G401 (cell line): ENCODE measurements around the gene ADD3. TPM values are rescaled to one million over a fixed set of nuclear protein-coding genes. Genes with fewer than 3 reads are reported as not detected.

Experiments used
- DNase-seq: peaks from one replicate; pipeline ENCODE4 v3.0.0-alpha.2; 2015; ENCODE audit warnings: low spot score
- in situ Hi-C: cut with HindIII; loops from 2 replicates; pipeline ENCODE4 v1.10.0; 2016; ENCODE audit warnings: low sequenced_read_pairs, mixed read lengths
- total RNA-seq: library from RNA; depleted of rRNA; stranded (reverse); fragments of >200 nt; shearing (Covaris generic); gene quantifications from 2 replicates; pipeline ENCODE4 v1.2.3, GENCODE V29; 2014

The ADD3 gene
- total RNA-seq, 1 experiment from 2014 or later: 69.6 TPM

- no peak for DNase-seq
- in situ Hi-C loops: no loop called here
These were observed 12.2 kb upstream of the ADD3 start for GRCh38 chr10:109995595-109995994.

GRCh38 chr10:109996225-109996624, 11.6 kb upstream of the ADD3 start:
- in situ Hi-C loops: no loop called here
- DNase-seq: no peak

- DNase-seq: no peak
- in situ Hi-C loops: no loop called here
These were observed 11.0 kb upstream of the ADD3 start for GRCh38 chr10:109996766-109997171.

- in situ Hi-C loops: no loop called here
- DNase-seq: no peak
These were observed 10.6 kb upstream of the ADD3 start for GRCh38 chr10:109997233-109997632.

DNA sequence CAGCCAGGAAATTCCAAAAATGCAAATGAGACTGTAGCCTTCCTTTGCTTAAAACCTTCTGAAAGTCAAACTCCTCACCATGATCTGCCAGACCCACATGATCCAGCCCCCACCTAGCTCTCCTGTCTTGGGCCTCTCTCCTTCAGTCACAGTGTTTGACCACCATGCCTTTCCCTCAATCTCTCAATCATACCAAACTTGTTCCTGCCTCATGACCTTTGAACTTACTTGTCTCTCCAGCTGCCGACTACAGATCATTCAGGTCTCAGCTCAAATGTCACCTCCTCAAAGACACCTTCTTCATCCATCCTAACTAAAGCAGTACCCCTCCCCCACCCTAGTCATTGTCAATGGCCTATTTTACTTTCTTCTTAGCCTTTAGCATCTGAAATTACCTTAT, 9.3 kb upstream of the ADD3 start:
- in situ Hi-C loops: no loop called here
- DNase-seq: no peak

DNA sequence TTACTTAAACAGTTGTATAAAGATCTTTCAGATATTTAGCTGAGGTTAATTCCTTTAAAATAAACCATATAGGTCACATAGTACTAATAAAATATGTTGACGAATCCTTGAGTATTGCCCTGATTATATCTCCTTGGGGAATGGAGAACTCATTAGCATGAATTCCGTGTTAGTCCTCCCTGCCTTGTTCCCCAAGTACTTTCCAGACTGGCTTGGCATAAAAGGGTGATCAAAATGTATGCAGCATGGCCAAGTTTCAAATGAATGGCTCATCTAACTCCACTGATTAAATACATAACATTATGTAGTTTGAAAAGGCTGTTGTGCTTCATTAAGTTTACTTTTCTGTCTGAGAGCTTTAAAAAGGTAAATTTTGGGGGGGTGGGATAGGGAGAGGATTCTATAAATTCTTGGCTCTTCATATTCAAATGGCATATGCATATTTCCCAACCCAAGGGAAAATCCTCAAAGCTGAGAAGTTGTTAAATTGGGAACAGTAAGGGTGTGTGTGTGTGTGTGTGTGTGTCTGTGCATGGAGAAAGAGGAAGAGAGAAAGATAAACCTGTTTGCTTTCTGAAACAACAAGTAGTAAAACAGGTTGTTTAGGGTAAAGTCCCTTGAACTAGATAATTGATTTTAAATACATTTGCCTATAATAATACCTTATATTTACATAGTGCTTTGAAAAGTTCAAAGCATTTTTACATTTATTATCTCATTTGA, 4.8 kb upstream of the ADD3 start:
- in situ Hi-C loops: loop anchor here (25.0 kb wide), 1 partner anchor 116 kb away; no protein-coding TSS in a partner anchor
- no peak for DNase-seq

DNA sequence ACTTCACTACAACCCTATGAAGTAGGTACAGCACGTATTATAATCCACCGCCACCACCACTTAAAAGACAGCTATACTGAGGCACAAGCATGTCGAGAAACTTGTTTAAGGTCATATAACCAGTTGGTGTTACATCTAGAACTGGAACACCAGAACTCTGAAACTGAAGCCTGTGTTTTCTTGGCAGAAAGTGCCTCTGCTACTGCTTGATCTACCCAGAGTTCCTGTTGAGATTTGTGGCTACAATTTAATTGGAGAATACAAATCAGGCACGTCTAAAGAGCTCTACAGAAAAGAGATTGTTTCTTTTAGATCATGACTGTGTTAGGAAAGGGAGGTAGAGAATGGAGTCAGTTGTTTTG, 4.3 kb upstream of the ADD3 start:
- DNase-seq: peak; percentile 53
- in situ Hi-C loops: loop anchor here (25.0 kb wide), 1 partner anchor 116 kb away; no protein-coding TSS in a partner anchor

DNA sequence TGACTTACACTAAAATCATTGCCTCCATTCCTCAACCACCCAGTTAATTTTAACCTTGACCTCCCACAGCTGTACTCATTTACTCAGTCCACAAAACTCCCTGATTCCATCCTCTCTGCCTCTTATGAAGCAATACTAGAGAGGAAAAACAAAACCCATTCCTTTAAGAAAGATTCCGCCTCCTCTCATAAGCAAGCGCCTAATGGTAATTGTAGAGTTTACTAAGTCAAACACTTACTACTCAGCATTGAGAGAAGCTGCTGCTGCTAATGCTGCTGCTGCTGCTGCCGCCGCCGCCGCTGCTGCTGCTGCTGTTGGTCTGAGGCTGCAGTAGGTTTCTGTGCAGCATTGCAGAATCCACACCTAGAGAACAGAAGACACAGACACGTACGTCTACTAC, 2.1 kb upstream of the ADD3 start:
- in situ Hi-C loops: loop anchor here (25.0 kb wide), 1 partner anchor 118 kb away; no protein-coding TSS in a partner anchor
- DNase-seq: peak; percentile 66

DNA sequence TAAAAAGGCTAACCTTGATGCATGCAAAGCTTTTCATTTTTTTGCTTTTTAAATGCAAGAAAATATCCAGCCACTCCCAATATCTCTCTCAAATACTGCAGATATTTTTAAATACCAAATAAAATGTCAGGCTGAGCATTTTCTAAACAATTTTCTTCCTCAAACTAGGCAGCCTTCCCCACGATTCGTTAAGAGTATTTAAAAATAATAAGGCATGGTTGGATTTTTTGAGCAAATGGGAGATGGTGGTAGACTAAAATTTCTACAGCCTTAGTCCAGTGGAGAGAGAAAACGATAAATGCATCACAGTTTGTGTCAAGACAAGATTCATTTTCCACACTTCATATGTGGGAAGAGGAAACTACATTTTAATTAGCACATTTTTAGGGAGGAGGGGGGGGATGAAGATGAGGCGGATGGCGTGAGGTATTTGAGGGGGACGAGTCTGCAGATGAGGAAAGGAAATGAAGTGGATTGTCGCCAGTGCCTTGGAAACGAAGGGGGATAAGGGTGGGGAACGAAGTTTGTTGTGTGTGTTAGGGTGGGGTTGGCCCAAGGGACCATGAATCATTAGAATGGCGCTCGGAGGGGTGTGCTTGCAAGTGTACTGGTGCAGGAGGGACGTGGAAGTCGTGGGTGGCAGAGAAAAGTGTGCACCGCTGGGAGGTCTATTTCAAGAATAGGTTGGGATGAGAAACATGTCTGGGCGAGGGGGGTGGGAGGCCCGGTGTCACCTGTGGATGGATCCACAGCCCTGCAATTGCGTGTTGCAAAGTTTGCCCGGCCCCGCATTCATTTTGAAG, 1.2 kb upstream of the ADD3 start:
- DNase-seq: peak; percentile 62
- in situ Hi-C loops: loop anchor here (25.0 kb wide), 1 partner anchor 119 kb away; no protein-coding TSS in a partner anchor

- in situ Hi-C loops: loop anchor here (25.0 kb wide), 1 partner anchor 120 kb away; no protein-coding TSS in a partner anchor
- DNase-seq: no peak
These were observed 553 bp upstream of the ADD3 start for GRCh38 chr10:110007161-110007700.

- peak; percentile 74 for DNase-seq
- in situ Hi-C loops: loop anchor here (25.0 kb wide), 1 partner anchor 121 kb away; no protein-coding TSS in a partner anchor
These were observed 945 bp downstream of the ADD3 start for GRCh38 chr10:110008518-110009339.

GRCh38 chr10:110009736-110010475, 2.1 kb downstream of the ADD3 start:
- DNase-seq: no peak
- in situ Hi-C loops: loop anchor here (25.0 kb wide), 1 partner anchor 123 kb away; no protein-coding TSS in a partner anchor

DNA sequence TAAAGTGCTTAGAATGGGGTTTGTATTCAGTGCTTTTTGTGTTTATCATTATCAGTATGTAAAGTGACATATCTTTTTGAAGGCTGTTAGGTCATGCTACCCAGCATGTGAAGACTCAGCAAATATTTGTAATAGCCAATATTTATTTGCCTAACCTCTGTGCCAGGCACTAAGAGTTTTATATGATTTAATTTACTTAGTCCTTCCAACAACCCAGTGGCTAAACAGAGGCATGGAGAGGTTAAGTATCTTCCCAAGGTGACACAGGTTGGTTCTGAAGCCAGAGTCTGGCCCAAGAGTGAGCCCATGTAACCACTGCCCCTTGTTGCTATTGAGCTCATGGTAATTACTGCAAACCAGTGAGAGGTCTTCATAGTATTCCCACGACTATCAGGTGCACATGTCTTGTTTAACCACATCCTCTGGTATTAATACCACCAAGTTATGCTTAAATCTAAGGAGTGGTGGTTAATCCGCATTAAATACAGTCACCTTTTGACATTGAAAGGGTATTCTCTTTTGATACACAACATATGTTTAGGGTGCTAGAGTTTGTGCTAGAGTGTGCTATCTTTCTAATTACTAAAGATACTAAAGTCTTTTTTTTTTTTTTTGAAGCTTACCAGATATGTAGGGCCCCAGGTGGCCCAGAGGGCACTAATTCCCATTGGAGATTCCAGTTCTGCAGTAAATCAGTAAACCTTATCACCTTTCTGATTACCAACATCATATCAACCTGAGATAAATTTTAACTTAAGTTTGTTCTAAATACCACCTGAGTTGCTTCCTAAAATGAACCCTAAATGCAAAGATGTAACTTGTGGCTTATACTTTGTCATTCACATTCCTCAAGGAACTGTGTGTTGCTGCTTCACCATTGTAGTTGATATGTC, 2.9 kb downstream of the ADD3 start:
- in situ Hi-C loops: loop anchor here (25.0 kb wide), 1 partner anchor 123 kb away; no protein-coding TSS in a partner anchor
- no peak for DNase-seq

DNA sequence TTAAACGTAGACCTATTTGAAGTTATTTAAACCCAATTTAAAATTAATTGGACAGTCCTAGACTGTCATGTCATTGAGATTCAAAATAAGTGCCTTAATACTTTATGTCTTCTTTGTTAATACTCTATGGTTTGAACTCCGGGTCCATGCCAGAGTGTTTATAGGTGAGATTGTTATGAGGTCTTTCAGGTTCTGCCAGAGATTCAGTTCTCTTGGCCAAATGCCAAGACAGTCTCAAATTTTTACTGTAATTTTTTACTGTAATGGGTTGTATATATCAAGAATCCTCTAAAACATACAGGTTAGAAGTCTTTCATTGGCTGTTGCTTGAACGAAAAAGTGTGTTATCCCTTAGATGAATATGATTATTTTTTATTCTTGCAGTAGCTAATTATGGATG, 3.9 kb downstream of the ADD3 start:
- no peak for DNase-seq
- in situ Hi-C loops: loop anchor here (25.0 kb wide), 1 partner anchor 124 kb away; no protein-coding TSS in a partner anchor

DNA sequence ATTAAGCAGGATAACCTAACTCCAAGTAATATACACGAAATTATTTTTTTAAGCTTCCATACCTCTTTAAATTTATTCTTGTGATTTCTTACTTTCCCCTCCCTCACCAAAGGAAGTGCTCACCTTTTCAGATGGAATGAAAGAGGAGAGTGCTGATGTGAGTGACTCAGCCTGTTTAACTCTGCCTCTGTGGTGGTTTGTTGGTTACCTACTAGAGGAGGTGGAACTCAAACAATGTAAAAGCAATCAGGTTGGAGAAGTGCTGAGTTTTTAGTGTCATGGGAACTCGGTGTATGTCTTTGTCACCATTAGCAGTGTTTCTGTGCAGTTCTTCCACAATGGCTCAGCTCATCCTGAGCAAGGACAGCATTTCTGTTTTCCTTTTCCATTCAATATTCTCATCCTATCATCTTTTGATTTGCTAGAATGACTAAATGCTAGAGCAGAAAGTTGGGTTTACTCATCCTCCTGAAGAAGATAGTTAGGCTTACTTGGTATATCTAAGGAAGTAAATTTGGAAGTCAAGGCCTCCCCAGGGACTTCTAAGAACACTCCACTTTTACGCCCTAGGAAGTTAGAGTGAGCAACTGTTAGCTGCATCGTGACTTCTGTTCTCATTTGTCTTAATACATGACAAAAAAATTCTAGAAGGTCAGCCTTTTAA, 6.0 kb downstream of the ADD3 start:
- no peak for DNase-seq
- in situ Hi-C loops: loop anchor here (25.0 kb wide), 1 partner anchor 126 kb away; no protein-coding TSS in a partner anchor

DNA sequence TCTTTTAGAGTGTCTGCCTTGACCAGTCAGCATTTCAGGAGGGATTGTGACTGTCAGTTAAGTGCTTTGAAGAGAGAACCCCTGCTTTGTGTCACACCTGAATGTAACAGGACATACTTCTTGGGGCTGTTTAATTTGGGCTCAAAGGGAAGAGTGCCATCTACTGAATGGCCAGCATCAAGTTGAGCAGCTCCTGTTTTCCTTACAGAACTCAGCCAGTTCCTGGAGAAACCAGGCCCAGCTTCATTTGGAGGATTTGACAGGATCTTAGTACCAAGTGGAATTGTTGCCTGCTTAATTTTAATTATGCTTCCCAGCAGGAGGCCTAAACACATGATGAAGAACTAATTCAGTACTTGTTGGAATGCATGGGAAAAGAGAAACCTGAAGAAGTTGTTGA, 8.3 kb downstream of the ADD3 start:
- in situ Hi-C loops: loop anchor here (25.0 kb wide), 1 partner anchor 129 kb away; no protein-coding TSS in a partner anchor
- DNase-seq: peak; percentile 78

DNA sequence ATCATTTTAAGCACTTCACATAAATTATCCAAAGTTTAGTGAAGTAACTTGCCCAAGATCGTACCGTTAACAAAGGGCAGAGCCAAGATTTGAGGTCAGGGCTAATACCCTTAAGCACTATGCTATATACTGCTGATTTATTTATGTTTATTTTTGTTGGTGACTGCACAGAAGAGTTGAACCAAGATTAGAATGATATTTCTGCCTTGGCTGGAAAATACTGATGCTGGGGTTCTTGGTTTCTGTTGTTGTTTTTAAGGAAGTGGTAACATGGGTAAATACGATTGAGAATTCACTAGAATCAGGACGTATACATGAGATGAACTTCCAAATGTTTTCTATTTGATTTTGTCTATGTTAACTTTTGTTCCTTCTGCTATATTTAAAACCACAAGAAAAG, 9.3 kb downstream of the ADD3 start:
- in situ Hi-C loops: loop anchor here (25.0 kb wide), 1 partner anchor 130 kb away; no protein-coding TSS in a partner anchor
- no peak for DNase-seq
